ENCODE data around the gene EPHB6.

GRCh38 chr7:142898377-142899170 lies 43.7 kb downstream of the EPHB6 start:
- TF ChIP-seq, protein P1, sequence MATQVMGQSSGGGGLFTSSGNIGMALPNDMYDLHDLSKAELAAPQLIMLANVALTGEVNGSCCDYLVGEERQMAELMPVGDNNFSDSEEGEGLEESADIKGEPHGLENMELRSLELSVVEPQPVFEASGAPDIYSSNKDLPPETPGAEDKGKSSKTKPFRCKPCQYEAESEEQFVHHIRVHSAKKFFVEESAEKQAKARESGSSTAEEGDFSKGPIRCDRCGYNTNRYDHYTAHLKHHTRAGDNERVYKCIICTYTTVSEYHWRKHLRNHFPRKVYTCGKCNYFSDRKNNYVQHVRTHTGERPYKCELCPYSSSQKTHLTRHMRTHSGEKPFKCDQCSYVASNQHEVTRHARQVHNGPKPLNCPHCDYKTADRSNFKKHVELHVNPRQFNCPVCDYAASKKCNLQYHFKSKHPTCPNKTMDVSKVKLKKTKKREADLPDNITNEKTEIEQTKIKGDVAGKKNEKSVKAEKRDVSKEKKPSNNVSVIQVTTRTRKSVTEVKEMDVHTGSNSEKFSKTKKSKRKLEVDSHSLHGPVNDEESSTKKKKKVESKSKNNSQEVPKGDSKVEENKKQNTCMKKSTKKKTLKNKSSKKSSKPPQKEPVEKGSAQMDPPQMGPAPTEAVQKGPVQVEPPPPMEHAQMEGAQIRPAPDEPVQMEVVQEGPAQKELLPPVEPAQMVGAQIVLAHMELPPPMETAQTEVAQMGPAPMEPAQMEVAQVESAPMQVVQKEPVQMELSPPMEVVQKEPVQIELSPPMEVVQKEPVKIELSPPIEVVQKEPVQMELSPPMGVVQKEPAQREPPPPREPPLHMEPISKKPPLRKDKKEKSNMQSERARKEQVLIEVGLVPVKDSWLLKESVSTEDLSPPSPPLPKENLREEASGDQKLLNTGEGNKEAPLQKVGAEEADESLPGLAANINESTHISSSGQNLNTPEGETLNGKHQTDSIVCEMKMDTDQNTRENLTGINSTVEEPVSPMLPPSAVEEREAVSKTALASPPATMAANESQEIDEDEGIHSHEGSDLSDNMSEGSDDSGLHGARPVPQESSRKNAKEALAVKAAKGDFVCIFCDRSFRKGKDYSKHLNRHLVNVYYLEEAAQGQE (IDR thresholded peaks at IDR 0.05; ENCODE audit: low read depth), result no peak
- TF ChIP-seq RAD21 (IDR thresholded peaks at IDR 0.05; ENCODE audit: low read depth) (no peak), MAX (IDR thresholded peaks at IDR 0.05) (no peak)
